Transverse colon (tissue), 4 donors: Measurements from ENCODE around the gene ZNF280B. TPM values are rescaled to one million over a fixed set of nuclear protein-coding genes. Genes with fewer than 3 reads are reported as not detected.

Experiments used
- DNase-seq: peaks from one replicate; pipeline ENCODE4 v3.0.0-alpha.2; 2019
- H3K27ac ChIP-seq, 4 donors: fragments of 200-600 bp; sonication (generic); 2 replicates each; pipeline ENCODE4 v1.5.1; 2016 to 2018; ENCODE audit warnings: inconsistent platforms in 4 of 4
- H3K27me3 ChIP-seq: fragments of 200-600 bp; sonication (generic); 2 replicates; pipeline ENCODE4 v1.5.1; 2017; ENCODE audit warnings: inconsistent platforms
- H3K36me3 ChIP-seq, 4 donors: fragments of 200-600 bp; sonication (generic); 2 replicates each; pipeline ENCODE4 v1.5.1; 2017 to 2019; ENCODE audit warnings: inconsistent platforms in 4 of 4
- H3K4me1 ChIP-seq, 4 donors: fragments of 200-600 bp; sonication (generic); 2 replicates each; pipeline ENCODE4 v1.5.1; 2017 to 2020; ENCODE audit warnings: inconsistent platforms in 4 of 4
- H3K4me3 ChIP-seq, 4 donors: fragments of 200-600 bp; sonication (generic); 1 replicate in 1 of 4; 2 replicates in 3 of 4; pipeline versions ENCODE4 v1.5.1 to v1.6.1; 2017 to 2019; ENCODE audit warnings: inconsistent platforms in 4 of 4
- H3K9me3 ChIP-seq, 2 donors: fragments of 200-600 bp; sonication (generic); 2 replicates each; pipeline ENCODE4 v1.5.1; 2017 to 2019; ENCODE audit warnings: inconsistent platforms in 2 of 2
- EP300 ChIP-seq: sonication (generic); formaldehyde crosslinking; IDR thresholded peaks from one replicate; pipeline ENCODE4 v1.6.1; 2017; ENCODE audit warnings: antibody characterized with exemption, low read depth
- POLR2A ChIP-seq: fragments of 450-650 bp; IDR thresholded peaks from one replicate; pipeline ENCODE4 v1.6.1; 2016; ENCODE audit warnings: antibody characterized with exemption, mild to moderate bottlenecking, moderate library complexity
- POLR2AphosphoS5 ChIP-seq, 3 donors: sonication (generic); formaldehyde crosslinking; IDR thresholded peaks; one replicate each; pipeline ENCODE4 v1.6.1; 2016; ENCODE audit warnings: antibody characterized with exemption in 3 of 3
- WGBS, 2 donors: methylation state at CpG; one replicate each; pipeline ENCODE4 v1.1.5; 2018; ENCODE audit warnings: low coverage in 1 of 2; 5-methylcytosine and 5-hydroxymethylcytosine counted together
- in situ Hi-C, 4 donors: fragments of 200-750 bp; cut with MboI; loops; one replicate each; pipeline versions ENCODE4 v1.15.0 to v1.15.1; 2017; ENCODE audit warnings: low sequenced_read_pairs in 3 of 4, low pct_ligation_motif_present in 1 of 4, low pct_unique_long_range_greater_than_20kb in 1 of 4
- intact Hi-C: fragments of 100-400 bp; cut with DNase I; formaldehyde crosslinking; loops from one replicate; pipeline ENCODE4 v1.15.1; 2023; ENCODE audit warnings: low total_unique reads
- total RNA-seq, 4 donors: library from RNA; depleted of rRNA; stranded (reverse); fragments of >200 nt; gene quantifications; one replicate each; pipeline ENCODE4 v1.1.0, GENCODE V29; 2016
- TF ChIP-seq, protein P1 (sequence below), 5 experiments: fragments of 200-600 bp in 3 of 5; fragments of 450-650 bp in 2 of 5; sonication (generic) in 3 of 5; IDR thresholded peaks; 1 replicate in 2 of 5; 2 replicates in 3 of 5; pipeline ENCODE4 v1.5.1; 2016 to 2017; ENCODE audit warnings: antibody characterized with exemption in 5 of 5, inconsistent platforms in 3 of 5, mild to moderate bottlenecking in 2 of 5, moderate library complexity in 1 of 5

Gene ZNF280B, protein sequence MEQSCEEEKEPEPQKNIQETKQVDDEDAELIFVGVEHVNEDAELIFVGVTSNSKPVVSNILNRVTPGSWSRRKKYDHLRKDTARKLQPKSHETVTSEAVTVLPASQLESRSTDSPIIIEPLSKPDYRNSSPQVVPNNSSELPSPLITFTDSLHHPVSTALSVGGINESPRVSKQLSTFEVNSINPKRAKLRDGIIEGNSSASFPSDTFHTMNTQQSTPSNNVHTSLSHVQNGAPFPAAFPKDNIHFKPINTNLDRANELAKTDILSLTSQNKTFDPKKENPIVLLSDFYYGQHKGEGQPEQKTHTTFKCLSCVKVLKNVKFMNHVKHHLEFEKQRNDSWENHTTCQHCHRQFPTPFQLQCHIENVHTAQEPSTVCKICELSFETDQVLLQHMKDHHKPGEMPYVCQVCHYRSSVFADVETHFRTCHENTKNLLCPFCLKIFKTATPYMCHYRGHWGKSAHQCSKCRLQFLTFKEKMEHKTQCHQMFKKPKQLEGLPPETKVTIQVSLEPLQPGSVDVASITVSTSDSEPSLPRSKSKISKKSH
- under 1 TPM in 3 of 4 donors, not detected in 1; 0.41 to 0.79 (median 0.60) TPM for total RNA-seq

DNA sequence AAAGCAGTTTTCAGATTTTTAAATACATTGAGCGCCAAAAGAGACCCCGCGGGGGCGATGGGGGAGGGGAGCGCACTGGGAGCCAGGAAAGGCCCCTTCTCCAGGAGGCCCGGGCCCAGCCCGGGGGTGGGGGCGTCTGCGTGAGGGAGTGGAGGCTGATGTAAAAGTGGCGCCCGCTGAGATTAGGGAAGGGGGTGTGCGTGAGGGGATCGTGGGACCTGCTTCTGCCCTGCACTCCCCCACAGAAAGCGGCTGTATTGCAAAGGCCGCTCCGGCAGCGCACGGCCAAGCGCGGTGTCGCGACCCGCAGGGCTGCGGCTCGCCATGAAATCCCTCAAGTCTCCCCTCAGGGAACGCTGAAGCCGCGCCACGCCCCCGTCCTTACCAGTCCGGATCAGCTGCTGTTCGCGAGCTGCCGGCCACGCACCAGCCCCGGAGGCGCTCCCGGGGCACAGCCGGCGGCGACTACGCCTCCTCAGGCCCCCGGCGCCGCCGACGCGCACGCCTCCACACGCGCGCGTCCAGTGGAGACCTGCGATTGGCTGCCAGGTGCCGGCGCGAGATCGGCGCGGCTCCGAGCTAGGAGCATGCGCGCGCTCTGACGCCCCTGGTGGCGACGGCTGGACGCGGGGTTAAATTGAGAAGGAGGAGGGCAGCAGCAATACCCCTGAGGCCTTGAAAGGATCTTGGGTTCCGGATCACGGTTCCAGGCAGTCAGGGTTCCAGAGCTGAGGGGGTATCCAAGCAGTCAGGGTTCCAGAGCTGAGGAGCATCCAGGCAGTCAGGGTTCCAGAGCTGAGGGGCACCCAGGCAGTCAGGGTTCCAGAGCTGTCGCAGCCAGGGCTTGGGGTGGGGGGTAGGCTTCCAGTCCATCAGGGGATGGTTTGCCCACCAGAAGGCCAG lies at the start of gene ZNF280B:
ZNF280B (minus strand) TSS at position 469 of the 903 bp plus-strand sequence. CDS start 19,344 bp downstream, outside the sequence.
- 0 to 3% methylated on average over 4 to 59 of the region's 72 CpGs for WGBS, 2 donors
- peaks cover 0 to 7% (median 0%) of the 10 kb centered on the region in 4 donors for H3K4me1 ChIP-seq
- H3K36me3 ChIP-seq, result no peaks in the 10 kb centered on the region
- in situ Hi-C loops (no loop called here), intact Hi-C loops (no loop called here)
- peaks cover 12% of the 10 kb centered on the region for H3K27me3 ChIP-seq
- peaks cover 5 to 10% of the 10 kb centered on the region in 2 donors for H3K9me3 ChIP-seq
- H3K27ac ChIP-seq, result peak within 1 kb of the TSS in 1 of 4 donors; percentile 46
- no peak for TF ChIP-seq POLR2A
- TF ChIP-seq, protein P1, sequence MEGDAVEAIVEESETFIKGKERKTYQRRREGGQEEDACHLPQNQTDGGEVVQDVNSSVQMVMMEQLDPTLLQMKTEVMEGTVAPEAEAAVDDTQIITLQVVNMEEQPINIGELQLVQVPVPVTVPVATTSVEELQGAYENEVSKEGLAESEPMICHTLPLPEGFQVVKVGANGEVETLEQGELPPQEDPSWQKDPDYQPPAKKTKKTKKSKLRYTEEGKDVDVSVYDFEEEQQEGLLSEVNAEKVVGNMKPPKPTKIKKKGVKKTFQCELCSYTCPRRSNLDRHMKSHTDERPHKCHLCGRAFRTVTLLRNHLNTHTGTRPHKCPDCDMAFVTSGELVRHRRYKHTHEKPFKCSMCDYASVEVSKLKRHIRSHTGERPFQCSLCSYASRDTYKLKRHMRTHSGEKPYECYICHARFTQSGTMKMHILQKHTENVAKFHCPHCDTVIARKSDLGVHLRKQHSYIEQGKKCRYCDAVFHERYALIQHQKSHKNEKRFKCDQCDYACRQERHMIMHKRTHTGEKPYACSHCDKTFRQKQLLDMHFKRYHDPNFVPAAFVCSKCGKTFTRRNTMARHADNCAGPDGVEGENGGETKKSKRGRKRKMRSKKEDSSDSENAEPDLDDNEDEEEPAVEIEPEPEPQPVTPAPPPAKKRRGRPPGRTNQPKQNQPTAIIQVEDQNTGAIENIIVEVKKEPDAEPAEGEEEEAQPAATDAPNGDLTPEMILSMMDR (IDR thresholded peaks at IDR 0.05), result peak in 4 of 5 experiments; percentile 46 to 63 (median 58)
- H3K4me3 ChIP-seq, result peak within 1 kb of the TSS; percentile 37 to 81 (median 58)
- DNase-seq, result peak; percentile 79

DNA sequence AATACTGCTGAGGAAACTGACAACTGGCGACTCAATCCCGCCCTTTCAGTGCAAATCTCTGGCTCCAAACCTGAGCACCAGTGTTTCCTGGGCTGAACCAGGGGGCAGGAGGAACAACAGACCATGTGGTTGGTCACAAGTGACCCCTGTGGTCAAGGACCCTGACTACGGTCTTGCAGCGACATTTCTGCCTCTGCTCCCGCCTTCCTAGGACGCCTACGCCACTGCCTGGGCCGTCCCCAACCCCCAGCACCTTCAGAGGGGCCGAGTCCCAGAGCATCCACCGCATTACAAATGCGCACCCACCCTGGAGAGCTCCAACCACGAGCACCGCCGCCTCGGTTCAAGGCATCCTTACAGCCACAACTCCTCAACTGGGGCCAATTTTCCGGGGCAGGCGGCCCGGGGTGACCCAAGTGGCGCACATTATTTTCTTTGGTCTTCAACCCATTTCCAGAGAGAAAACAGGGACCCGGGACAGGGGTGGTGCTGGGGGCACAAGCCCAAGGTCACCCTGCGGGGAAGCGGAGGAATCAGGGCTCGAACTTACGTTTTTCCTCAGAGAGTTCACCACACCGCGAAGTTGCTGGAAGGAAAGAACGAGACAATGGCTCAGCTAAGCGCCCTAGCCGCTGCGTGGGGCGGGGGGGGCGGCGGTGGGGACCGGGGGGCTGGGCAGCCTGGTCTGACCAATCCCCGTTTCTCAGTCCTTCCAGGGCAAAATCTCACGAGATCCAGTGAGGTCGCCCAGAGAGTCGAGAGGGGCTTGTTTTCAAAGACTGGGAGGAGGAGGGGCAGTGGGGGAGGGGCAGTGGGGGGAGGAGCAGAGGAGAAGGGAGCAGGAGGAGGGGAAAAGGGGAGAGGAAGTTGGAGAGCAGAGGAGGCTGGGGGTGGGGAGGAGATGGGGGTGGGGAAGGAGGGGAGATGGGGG lies 48.7 kb upstream of the ZNF280B start:
- H3K27me3 ChIP-seq, result no peaks in the 10 kb centered on the region
- H3K27ac ChIP-seq, result no peak overlapping the region
- no peak for DNase-seq
- TF ChIP-seq POLR2A (no peak), POLR2AphosphoS5 (IDR thresholded peaks at IDR 0.05) (no peak), EP300 (no peak)
- TF ChIP-seq, protein P1 (IDR thresholded peaks at IDR 0.05), result no peak
- no peaks in the 10 kb centered on the region for H3K36me3 ChIP-seq
- H3K9me3 ChIP-seq, result no peaks in the 10 kb centered on the region
- no peak overlapping the region for H3K4me3 ChIP-seq
- 95 to 97% methylated on average over 12 to 33 of the region's 38 CpGs for WGBS, 2 donors
- in situ Hi-C loops, result no loop called here
- intact Hi-C loops, result no loop called here
- no peaks in the 10 kb centered on the region for H3K4me1 ChIP-seq

DNA sequence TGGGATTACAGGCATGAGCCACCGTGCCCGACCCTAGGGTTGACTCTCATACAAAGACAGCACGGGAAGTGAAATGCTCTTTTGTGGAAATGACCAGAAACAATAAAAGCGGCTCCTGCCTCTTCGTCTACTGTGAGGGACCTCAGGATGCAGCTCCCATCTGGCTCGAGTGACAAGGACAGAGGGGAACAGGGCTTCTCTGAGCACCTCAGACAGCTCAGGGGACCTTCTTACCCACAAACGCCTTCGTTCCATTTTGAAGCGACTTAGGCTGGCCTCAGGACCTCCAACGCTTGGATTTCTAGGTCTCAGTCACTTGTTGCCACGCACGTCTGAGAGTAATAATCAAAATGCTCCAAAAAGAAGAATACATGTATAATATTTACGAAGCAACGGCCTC lies 48.0 kb upstream of the ZNF280B start:
- H3K9me3 ChIP-seq, result no peaks in the 10 kb centered on the region
- no peak overlapping the region for H3K4me3 ChIP-seq
- in situ Hi-C loops, result no loop called here
- TF ChIP-seq POLR2A (no peak), POLR2AphosphoS5 (IDR thresholded peaks at IDR 0.05) (no peak), EP300 (no peak)
- TF ChIP-seq, protein P1 (IDR thresholded peaks at IDR 0.05), result no peak
- no peaks in the 10 kb centered on the region for H3K4me1 ChIP-seq
- H3K36me3 ChIP-seq, result no peaks in the 10 kb centered on the region
- no peak for DNase-seq
- H3K27ac ChIP-seq, result no peak overlapping the region
- intact Hi-C loops, result no loop called here
- H3K27me3 ChIP-seq, result no peaks in the 10 kb centered on the region
- WGBS, 2 donors, result 91 to 100% methylated on average over 2 to 14 of the region's 14 CpGs
